NCI-H2107 (cell line): ENCODE measurements around the gene ANO8.

ENCODE experiments used
- DNase-seq: peaks from one replicate; lab custom pipeline; 2025; lab: John Stamatoyannopoulos, UW

Gene ANO8

GRCh38 chr19:17329366-17330261 is 5.0 kb downstream of the ANO8 start:
- DNase-seq = no peak

- no peak for DNase-seq
Measured at GRCh38 chr19:17328517-17329365, 5.9 kb downstream of the ANO8 start.

GRCh38 chr19:17327654-17328516 is 6.8 kb downstream of the ANO8 start:
- no peak for DNase-seq

GRCh38 chr19:17327068-17327653 is 7.5 kb downstream of the ANO8 start:
- DNase-seq = no peak

GRCh38 chr19:17326595-17326966 is 8.1 kb downstream of the ANO8 start:
- no peak for DNase-seq

GRCh38 chr19:17325881-17326594 is 8.6 kb downstream of the ANO8 start:
- no peak for DNase-seq

- no peak for DNase-seq
Measured at GRCh38 chr19:17325133-17325532, 9.5 kb downstream of the ANO8 start.

GRCh38 chr19:17324357-17325114 is 10.1 kb downstream of the ANO8 start:
- DNase-seq = no peak

- DNase-seq = no peak
Measured at GRCh38 chr19:17323964-17324332, 10.7 kb downstream of the ANO8 start.

- no peak for DNase-seq
Measured at GRCh38 chr19:17323300-17323963, 11.2 kb downstream of the ANO8 start.

- DNase-seq = no peak
Measured at GRCh38 chr19:17322854-17323253, 11.8 kb downstream of the ANO8 start.

- DNase-seq = no peak
Measured at GRCh38 chr19:17321655-17322489, 12.8 kb downstream of the ANO8 start.

- no peak for DNase-seq
Measured at GRCh38 chr19:17320435-17320834, 14.2 kb downstream of the ANO8 start.

- no peak for DNase-seq
Measured at GRCh38 chr19:17319473-17320238, 15.0 kb downstream of the ANO8 start.

GRCh38 chr19:17318966-17319365 is 15.7 kb downstream of the ANO8 start:
- no peak for DNase-seq

- no peak for DNase-seq
Measured at GRCh38 chr19:17314007-17314593, 20.6 kb downstream of the ANO8 start.

GRCh38 chr19:17312189-17313113 is 22.2 kb downstream of the ANO8 start:
- no peak for DNase-seq
